Measurements from ENCODE around the gene NPAS3.

Gene NPAS3

DNA sequence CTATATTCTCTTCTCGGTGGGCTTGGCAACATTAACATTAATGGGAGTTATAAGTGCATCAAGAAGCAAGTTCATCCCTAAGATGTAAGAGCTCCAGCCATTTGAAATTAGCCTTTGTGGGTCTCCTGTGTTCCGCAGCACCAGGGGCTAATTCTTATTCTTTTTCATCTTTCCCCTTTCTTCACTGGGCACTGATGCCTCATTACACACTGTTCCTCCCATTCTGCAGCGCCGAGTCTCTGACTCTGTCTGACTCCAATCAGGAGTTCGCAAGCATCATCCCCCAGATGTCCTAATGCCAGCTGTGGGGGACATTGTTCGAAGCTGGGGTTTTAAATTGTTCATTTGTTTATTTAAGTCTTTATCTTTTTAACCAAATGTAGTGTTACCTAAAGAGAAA lies 670.9 kb downstream of the NPAS3 start:
- TF ChIP-seq, protein P1, sequence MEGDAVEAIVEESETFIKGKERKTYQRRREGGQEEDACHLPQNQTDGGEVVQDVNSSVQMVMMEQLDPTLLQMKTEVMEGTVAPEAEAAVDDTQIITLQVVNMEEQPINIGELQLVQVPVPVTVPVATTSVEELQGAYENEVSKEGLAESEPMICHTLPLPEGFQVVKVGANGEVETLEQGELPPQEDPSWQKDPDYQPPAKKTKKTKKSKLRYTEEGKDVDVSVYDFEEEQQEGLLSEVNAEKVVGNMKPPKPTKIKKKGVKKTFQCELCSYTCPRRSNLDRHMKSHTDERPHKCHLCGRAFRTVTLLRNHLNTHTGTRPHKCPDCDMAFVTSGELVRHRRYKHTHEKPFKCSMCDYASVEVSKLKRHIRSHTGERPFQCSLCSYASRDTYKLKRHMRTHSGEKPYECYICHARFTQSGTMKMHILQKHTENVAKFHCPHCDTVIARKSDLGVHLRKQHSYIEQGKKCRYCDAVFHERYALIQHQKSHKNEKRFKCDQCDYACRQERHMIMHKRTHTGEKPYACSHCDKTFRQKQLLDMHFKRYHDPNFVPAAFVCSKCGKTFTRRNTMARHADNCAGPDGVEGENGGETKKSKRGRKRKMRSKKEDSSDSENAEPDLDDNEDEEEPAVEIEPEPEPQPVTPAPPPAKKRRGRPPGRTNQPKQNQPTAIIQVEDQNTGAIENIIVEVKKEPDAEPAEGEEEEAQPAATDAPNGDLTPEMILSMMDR (conservative IDR thresholded peaks at IDR 0.05; ENCODE audit: low read length): no peak
- H3K4me3 ChIP-seq (ENCODE audit: low read length): no peak overlapping the region
- DNase-seq (ENCODE audit: low read depth): no peak

- no peak overlapping the region for H3K4me3 ChIP-seq (ENCODE audit: low read length)
- TF ChIP-seq, protein P1 (conservative IDR thresholded peaks at IDR 0.05; ENCODE audit: low read length): no peak
Measured at GRCh38 chr14:33610121-33610520, 671.4 kb downstream of the NPAS3 start.

GRCh38 chr14:33611405-33612196 lies 672.9 kb downstream of the NPAS3 start:
- H3K4me3 ChIP-seq (ENCODE audit: low read length): no peak overlapping the region
- TF ChIP-seq, protein P1 (conservative IDR thresholded peaks at IDR 0.05; ENCODE audit: low read length): no peak
- DNase-seq (ENCODE audit: low read depth): peak; percentile 24

More at GRCh38 chr14:33610121-33610520, 671.4 kb downstream of the NPAS3 start:
- no peak for DNase-seq (ENCODE audit: low read depth)

- TF ChIP-seq, protein P1 (conservative IDR thresholded peaks at IDR 0.05; ENCODE audit: low read length): no peak
- H3K4me3 ChIP-seq (ENCODE audit: low read length): no peak overlapping the region
- DNase-seq (ENCODE audit: low read depth): no peak
Measured at GRCh38 chr14:33612197-33612505, 673.5 kb downstream of the NPAS3 start.

DNA sequence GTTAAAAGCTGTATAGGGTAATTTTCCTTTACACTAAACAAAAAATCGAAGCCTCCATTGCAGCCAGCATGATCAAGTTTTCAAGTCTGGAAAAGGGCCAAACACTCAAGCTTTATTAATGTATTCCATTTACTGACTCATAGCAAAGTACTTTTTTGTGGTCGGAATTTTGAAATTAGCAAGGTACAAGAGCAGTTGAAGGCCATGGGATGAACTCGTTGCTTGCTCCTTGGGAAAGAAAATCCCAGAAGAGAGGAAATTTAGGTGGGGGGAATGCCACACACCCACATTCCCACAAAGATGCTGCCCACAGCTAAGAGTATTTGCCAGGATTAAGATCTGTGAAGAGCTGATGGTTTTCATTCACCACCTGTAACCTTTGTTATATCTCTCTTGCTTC lies 678.5 kb downstream of the NPAS3 start:
- TF ChIP-seq, protein P1 (conservative IDR thresholded peaks at IDR 0.05; ENCODE audit: low read length): no peak
- no peak overlapping the region for H3K4me3 ChIP-seq (ENCODE audit: low read length)
- peak; percentile 75 for DNase-seq (ENCODE audit: low read depth)

- no peak overlapping the region for H3K4me3 ChIP-seq (ENCODE audit: low read length)
- DNase-seq (ENCODE audit: low read depth): no peak
- TF ChIP-seq, protein P1 (conservative IDR thresholded peaks at IDR 0.05; ENCODE audit: low read length): no peak
Measured at GRCh38 chr14:33618361-33619105, 679.9 kb downstream of the NPAS3 start.

DNA sequence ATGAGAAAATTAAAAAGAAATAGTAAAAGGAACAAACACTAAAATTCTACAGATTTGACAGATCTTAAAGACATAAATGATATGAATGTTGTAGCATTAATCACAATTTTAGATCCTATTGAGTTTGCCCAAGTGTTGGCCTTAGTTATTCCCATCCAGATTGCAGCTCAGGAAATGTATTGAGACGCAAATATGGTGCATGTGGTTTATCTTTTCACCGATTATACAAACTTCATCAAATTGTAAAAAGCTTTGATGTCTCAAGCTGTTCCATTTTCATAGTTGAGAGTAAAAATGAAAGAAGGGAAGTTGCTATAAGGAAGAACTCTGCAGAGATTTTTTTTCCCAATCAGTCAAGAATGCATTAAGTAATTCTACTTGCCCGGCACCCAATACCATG lies 683.8 kb downstream of the NPAS3 start:
- TF ChIP-seq, protein P1 (conservative IDR thresholded peaks at IDR 0.05; ENCODE audit: low read length): no peak
- DNase-seq (ENCODE audit: low read depth): no peak
- no peak overlapping the region for H3K4me3 ChIP-seq (ENCODE audit: low read length)
